GM18868 (cell line): ENCODE measurements around the gene IL24.
"Not testable (repeated sequence)": the region's sequence is repeated elsewhere in the genome, so short reads cannot be mapped to it uniquely, and the experiment has no call there.

Source experiments
- ATAC-seq: cut with Tn5 transposase; IDR thresholded peaks from one replicate; pipeline ENCODE4 v1.9.1; 2021; ENCODE audit warnings: mild to moderate bottlenecking, moderate library complexity; ENCODE audit not compliant: unreplicated experiment

IL24 gene

GRCh38 chr1:206923961-206924557 lies 26.8 kb downstream of the IL24 start:
- not testable (repeated sequence) for ATAC-seq

- peak; percentile 23 for ATAC-seq
Observed at GRCh38 chr1:206924592-206925105, 27.4 kb downstream of the IL24 start.

- ATAC-seq = peak; percentile 48
Observed at GRCh38 chr1:206925106-206925736, 28.0 kb downstream of the IL24 start.

GRCh38 chr1:206926286-206926685 lies 29.0 kb downstream of the IL24 start:
- no peak for ATAC-seq

GRCh38 chr1:206929524-206929923 lies 32.3 kb downstream of the IL24 start:
- no peak for ATAC-seq

GRCh38 chr1:206930210-206930798 lies 33.1 kb downstream of the IL24 start:
- ATAC-seq = peak; percentile 85

- no peak for ATAC-seq
Observed at GRCh38 chr1:206931709-206932108, 34.5 kb downstream of the IL24 start.

- no peak for ATAC-seq
Observed at GRCh38 chr1:206932177-206932576, 34.9 kb downstream of the IL24 start.

- no peak for ATAC-seq
Observed at GRCh38 chr1:206933333-206933945, 36.2 kb downstream of the IL24 start.

GRCh38 chr1:206935491-206936067 lies 38.3 kb downstream of the IL24 start:
- no peak for ATAC-seq

GRCh38 chr1:206937425-206937824 lies 40.2 kb downstream of the IL24 start:
- ATAC-seq = no peak

GRCh38 chr1:206939131-206939530 lies 41.9 kb downstream of the IL24 start:
- ATAC-seq = no peak

GRCh38 chr1:206939841-206940587 lies 42.8 kb downstream of the IL24 start:
- no peak for ATAC-seq

GRCh38 chr1:206940588-206940936 lies 43.3 kb downstream of the IL24 start:
- no peak for ATAC-seq

- ATAC-seq = no peak
Observed at GRCh38 chr1:206941766-206942418, 44.6 kb downstream of the IL24 start.

- ATAC-seq = no peak
Observed at GRCh38 chr1:206944703-206945102, 47.5 kb downstream of the IL24 start.

- no peak for ATAC-seq
Observed at GRCh38 chr1:206945779-206946178, 48.5 kb downstream of the IL24 start.

- no peak for ATAC-seq
Observed at GRCh38 chr1:206946261-206946660, 49.0 kb downstream of the IL24 start, which contains the start of gene PIGR. TSS of gene PIGR (minus strand) at chr1:206946466. CDS start at chr1:206940531, 5,935 bp downstream.

GRCh38 chr1:206947255-206947654 lies 50.0 kb downstream of the IL24 start:
- no peak for ATAC-seq

- ATAC-seq = no peak
Observed at GRCh38 chr1:206949208-206949607, 52.0 kb downstream of the IL24 start.
